HL-60 (cell line): Measurements from ENCODE around the gene DYRK1A.

ENCODE experiments used
- DNase-seq, 2 experiments: peaks; one replicate each; pipeline ENCODE4 v3.0.0-alpha.2; 2010 to 2020; ENCODE audit warnings: low read depth in 1 of 2, low spot score in 1 of 2
- H3K27ac ChIP-seq: fragments of 250-450 bp; sonication (Bioruptor Pico); replicated peaks from 2 replicates; pipeline ENCODE4 v1.5.1; 2020; ENCODE audit warnings: mild to moderate bottlenecking, moderate library complexity
- H3K27me3 ChIP-seq: fragments of 250-450 bp; sonication (Bioruptor Pico); 2 replicates; pipeline ENCODE4 v1.5.1; 2021; ENCODE audit warnings: mild to moderate bottlenecking, moderate library complexity; ENCODE audit not compliant: insufficient read depth, poor library complexity, severe bottlenecking
- H3K4me3 ChIP-seq: replicated peaks from 2 replicates; pipeline ENCODE4 v1.5.1; 2011; ENCODE audit warnings: mild to moderate bottlenecking, control low read depth, low read length; ENCODE audit not compliant: insufficient read depth
- CTCF ChIP-seq: IDR thresholded peaks from one replicate; pipeline ENCODE4 v1.5.1; 2011; ENCODE audit warnings: low read length, control low read depth, inconsistent platforms; ENCODE audit not compliant: insufficient read depth
- GABPA ChIP-seq: IDR thresholded peaks from 2 replicates; pipeline ENCODE4 v1.6.1; 2012; ENCODE audit warnings: low read depth
- POLR2AphosphoS5 ChIP-seq: IDR thresholded peaks from 2 replicates; pipeline ENCODE4 v1.6.1; 2012; ENCODE audit warnings: low read depth
- REST ChIP-seq: IDR thresholded peaks from 2 replicates; pipeline ENCODE4 v1.6.1; 2012; ENCODE audit warnings: low read depth; ENCODE audit not compliant: insufficient replicate concordance
- SPI1 ChIP-seq: IDR thresholded peaks from 2 replicates; pipeline ENCODE4 v1.6.1; 2012; ENCODE audit warnings: low read depth, mild to moderate bottlenecking, borderline replicate concordance

Gene DYRK1A

GRCh38 chr21:37574316-37574715, 207.7 kb downstream of the DYRK1A start:
- H3K4me3 ChIP-seq = no peak overlapping the region
- DNase-seq = no peak
- no peaks in the 10 kb centered on the region for H3K27me3 ChIP-seq
- TF ChIP-seq GABPA = no peak
- no peak for TF ChIP-seq SPI1
- TF ChIP-seq POLR2AphosphoS5 = no peak
- no peak for TF ChIP-seq CTCF
- TF ChIP-seq REST = no peak
- no peak overlapping the region for H3K27ac ChIP-seq

GRCh38 chr21:37574751-37575150, 208.2 kb downstream of the DYRK1A start:
- no peak overlapping the region for H3K27ac ChIP-seq
- TF ChIP-seq REST (no peak), SPI1 (no peak), POLR2AphosphoS5 (no peak), GABPA (no peak), CTCF (no peak)
- no peak overlapping the region for H3K4me3 ChIP-seq
- no peak for DNase-seq
- no peaks in the 10 kb centered on the region for H3K27me3 ChIP-seq

- Histone ChIP-seq H3K27me3 (no peaks in the 10 kb centered on the region), H3K27ac (no peak overlapping the region), H3K4me3 (no peak overlapping the region)
- no peak for DNase-seq
- TF ChIP-seq GABPA (no peak), CTCF (no peak), SPI1 (no peak), POLR2AphosphoS5 (no peak), REST (no peak)
Observed at GRCh38 chr21:37575580-37575979, 209.0 kb downstream of the DYRK1A start.
